Measurements from ENCODE around the gene TOP3B. TPM values are rescaled to one million over a fixed set of nuclear protein-coding genes. Genes with fewer than 3 reads are reported as not detected.

TOP3B gene
- total and polyA plus RNA-seq, 9 of the 15 experiments (the other 6 are each of a cell fraction or from before 2014, with no cell fraction given) = 3.0 to 188 (median 112) TPM

DNA sequence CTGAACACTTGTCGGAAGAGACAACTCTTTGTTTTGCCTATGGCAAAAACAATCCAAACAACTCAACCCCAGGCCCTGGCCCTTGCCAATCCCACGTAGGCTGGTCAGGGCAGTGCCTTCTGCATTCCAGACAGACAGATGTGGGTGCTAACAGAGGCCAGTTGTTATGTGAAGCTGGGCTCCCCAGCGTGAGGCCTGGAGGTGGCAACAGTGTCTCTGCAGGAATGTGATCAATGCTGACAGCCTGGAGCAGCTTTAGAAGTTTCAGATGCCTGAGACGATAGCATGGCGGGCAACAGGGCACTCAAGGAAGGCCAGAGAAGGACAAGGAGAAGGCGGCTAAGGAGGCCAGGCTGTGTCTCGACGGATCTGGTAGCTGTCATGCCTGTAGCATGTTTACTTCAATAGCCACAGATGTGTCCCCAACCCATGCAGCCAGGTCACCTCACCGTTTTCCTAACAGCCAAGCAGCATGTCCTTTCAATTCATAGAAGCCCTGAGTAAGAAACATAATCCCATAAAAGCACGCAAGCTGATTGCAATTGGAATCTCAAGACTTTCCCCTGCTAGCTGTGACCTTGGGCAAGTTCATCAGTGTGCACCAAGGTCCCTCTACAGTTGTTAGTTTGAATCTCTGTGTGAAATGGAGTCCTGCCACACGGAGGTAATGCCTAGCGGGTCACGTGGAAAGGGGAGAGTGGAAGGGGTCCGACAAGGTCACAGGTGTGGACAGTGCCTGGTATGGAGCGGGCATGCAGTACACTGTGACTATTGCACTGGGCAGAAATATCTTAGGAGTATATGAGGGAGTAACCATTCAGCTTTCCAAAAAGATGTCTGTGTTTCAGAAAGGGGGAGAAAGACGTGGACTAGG is 15.7 kb downstream of the TOP3B start (continued):
- TF ChIP-seq, protein P1, sequence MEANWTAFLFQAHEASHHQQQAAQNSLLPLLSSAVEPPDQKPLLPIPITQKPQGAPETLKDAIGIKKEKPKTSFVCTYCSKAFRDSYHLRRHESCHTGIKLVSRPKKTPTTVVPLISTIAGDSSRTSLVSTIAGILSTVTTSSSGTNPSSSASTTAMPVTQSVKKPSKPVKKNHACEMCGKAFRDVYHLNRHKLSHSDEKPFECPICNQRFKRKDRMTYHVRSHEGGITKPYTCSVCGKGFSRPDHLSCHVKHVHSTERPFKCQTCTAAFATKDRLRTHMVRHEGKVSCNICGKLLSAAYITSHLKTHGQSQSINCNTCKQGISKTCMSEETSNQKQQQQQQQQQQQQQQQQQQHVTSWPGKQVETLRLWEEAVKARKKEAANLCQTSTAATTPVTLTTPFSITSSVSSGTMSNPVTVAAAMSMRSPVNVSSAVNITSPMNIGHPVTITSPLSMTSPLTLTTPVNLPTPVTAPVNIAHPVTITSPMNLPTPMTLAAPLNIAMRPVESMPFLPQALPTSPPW (CRISPR knock-in tag; IDR thresholded peaks at IDR 0.05) = no peak
- TF ChIP-seq POLR2B (IDR thresholded peaks at IDR 0.05; ENCODE audit: low read depth, partially characterized antibody) (peak; percentile 22), ZNF668 (CRISPR knock-in tag; IDR thresholded peaks at IDR 0.05) (no peak), BCL6 (CRISPR knock-in tag; IDR thresholded peaks at IDR 0.05) (no peak), GATA2 (CRISPR knock-in tag; IDR thresholded peaks at IDR 0.05) (no peak), TBL1XR1 (IDR thresholded peaks at IDR 0.05; ENCODE audit: low read length in 2 of 2) (no peak), RBM15 (IDR thresholded peaks at IDR 0.05; ENCODE audit: insufficient read depth, low read length) (no peak)
- TF ChIP-seq, protein P2, sequence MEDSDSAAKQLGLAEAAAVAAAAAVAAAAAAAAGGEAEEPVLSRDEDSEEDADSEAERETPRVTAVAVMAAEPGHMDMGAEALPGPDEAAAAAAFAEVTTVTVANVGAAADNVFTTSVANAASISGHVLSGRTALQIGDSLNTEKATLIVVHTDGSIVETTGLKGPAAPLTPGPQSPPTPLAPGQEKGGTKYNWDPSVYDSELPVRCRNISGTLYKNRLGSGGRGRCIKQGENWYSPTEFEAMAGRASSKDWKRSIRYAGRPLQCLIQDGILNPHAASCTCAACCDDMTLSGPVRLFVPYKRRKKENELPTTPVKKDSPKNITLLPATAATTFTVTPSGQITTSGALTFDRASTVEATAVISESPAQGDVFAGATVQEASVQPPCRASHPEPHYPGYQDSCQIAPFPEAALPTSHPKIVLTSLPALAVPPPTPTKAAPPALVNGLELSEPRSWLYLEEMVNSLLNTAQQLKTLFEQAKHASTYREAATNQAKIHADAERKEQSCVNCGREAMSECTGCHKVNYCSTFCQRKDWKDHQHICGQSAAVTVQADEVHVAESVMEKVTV (CRISPR knock-in tag; IDR thresholded peaks at IDR 0.05) = no peak
- TF ChIP-seq, protein P3, sequence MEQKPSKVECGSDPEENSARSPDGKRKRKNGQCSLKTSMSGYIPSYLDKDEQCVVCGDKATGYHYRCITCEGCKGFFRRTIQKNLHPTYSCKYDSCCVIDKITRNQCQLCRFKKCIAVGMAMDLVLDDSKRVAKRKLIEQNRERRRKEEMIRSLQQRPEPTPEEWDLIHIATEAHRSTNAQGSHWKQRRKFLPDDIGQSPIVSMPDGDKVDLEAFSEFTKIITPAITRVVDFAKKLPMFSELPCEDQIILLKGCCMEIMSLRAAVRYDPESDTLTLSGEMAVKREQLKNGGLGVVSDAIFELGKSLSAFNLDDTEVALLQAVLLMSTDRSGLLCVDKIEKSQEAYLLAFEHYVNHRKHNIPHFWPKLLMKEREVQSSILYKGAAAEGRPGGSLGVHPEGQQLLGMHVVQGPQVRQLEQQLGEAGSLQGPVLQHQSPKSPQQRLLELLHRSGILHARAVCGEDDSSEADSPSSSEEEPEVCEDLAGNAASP (IDR thresholded peaks at IDR 0.05) = no peak
